Measurements from ENCODE around the gene PPM1A. TPM values are rescaled to one million over a fixed set of nuclear protein-coding genes. Genes with fewer than 3 reads are reported as not detected.

Gene PPM1A
- total RNA-seq, 1 experiment from 2014 or later = 28.1 TPM

DNA sequence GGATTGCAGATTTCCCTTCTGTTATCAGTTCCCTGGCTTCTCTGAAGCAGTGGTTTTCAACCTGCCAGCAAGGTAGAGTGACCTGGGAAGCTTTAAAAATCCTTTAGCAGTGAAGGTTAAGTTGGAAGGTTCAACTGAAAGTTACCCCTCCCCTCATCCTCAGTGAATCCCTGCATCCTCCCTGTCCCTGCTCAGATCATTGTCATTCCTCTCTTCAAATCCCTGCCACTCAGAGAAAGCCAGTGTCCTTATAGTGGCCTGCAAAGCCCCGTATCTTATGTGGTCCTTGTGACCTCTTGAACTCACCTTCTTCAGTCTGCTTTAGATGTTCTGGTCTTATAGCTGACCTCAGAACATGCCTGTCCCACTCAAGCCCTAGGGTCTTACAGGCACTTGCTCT, 53.6 kb downstream of the PPM1A start:
- ChIA-PET CTCF (no interaction called here), POLR2A (interaction anchor here (0.6 kb wide), 1 partner anchor 134 kb away, joined by 11 read pairs; no protein-coding TSS in a partner anchor)
- intact Hi-C loops (cut with micrococcal nuclease; ENCODE audit: unreplicated experiment) (no loop called here), in situ Hi-C loops (cut with HindIII; ENCODE audit: low pct_unique_long_range_greater_than_20kb, low sequenced_read_pairs) (no loop called here)
- Histone ChIP-seq H3K27me3 (ENCODE audit: control insufficient read depth, insufficient read depth, low read length) (no peaks in the 10 kb centered on the region), H3K4me1 (ENCODE audit: control insufficient read depth, insufficient read depth, low read length) (no peaks in the 10 kb centered on the region), H3K4me3 (ENCODE audit: low read depth in 2 of 2, low read length in 2 of 2) (no peak overlapping the region), H3K9me3 (ENCODE audit: control insufficient read depth, insufficient read depth, low read depth, low read length) (no peaks in the 10 kb centered on the region), H3K36me3 (ENCODE audit: control insufficient read depth, insufficient read depth, low read length) (no peaks in the 10 kb centered on the region), H3K27ac (ENCODE audit: low read length) (no peak overlapping the region)
- no peak for ATAC-seq
- no peak for DNase-seq (ENCODE audit: low read depth, low spot score)
- no TSS peak for BruUV-seq (replicated peaks)
- no peak for TF ChIP-seq SIN3A (IDR thresholded peaks at IDR 0.05; ENCODE audit: borderline replicate concordance, insufficient read depth, low read depth, low read length)
- TF ChIP-seq POLR2AphosphoS5 (IDR thresholded peaks at IDR 0.05; ENCODE audit: low read depth, low read length) = no peak
- TF ChIP-seq, protein P1, sequence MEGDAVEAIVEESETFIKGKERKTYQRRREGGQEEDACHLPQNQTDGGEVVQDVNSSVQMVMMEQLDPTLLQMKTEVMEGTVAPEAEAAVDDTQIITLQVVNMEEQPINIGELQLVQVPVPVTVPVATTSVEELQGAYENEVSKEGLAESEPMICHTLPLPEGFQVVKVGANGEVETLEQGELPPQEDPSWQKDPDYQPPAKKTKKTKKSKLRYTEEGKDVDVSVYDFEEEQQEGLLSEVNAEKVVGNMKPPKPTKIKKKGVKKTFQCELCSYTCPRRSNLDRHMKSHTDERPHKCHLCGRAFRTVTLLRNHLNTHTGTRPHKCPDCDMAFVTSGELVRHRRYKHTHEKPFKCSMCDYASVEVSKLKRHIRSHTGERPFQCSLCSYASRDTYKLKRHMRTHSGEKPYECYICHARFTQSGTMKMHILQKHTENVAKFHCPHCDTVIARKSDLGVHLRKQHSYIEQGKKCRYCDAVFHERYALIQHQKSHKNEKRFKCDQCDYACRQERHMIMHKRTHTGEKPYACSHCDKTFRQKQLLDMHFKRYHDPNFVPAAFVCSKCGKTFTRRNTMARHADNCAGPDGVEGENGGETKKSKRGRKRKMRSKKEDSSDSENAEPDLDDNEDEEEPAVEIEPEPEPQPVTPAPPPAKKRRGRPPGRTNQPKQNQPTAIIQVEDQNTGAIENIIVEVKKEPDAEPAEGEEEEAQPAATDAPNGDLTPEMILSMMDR (IDR thresholded peaks at IDR 0.05) = no peak
- no peak for TF ChIP-seq TCF7L2 (IDR thresholded peaks at IDR 0.05; ENCODE audit: low read depth, low read length)
- TF ChIP-seq REST (IDR thresholded peaks at IDR 0.05; ENCODE audit: insufficient read depth in 1 of 2, low read depth in 2 of 2, low read length in 1 of 2) = no peak

- intact Hi-C loops (cut with micrococcal nuclease; ENCODE audit: unreplicated experiment) (no loop called here), in situ Hi-C loops (cut with HindIII; ENCODE audit: low pct_unique_long_range_greater_than_20kb, low sequenced_read_pairs) (no loop called here)
- ATAC-seq (no peak), DNase-seq (ENCODE audit: low read depth, low spot score) (no peak)
- no peak for TF ChIP-seq REST (IDR thresholded peaks at IDR 0.05; ENCODE audit: insufficient read depth in 1 of 2, low read depth in 2 of 2, low read length in 1 of 2)
- TF ChIP-seq POLR2AphosphoS5 (IDR thresholded peaks at IDR 0.05; ENCODE audit: low read depth, low read length) = no peak
- TF ChIP-seq, protein P1 (IDR thresholded peaks at IDR 0.05) = no peak
- no peak for TF ChIP-seq TCF7L2 (IDR thresholded peaks at IDR 0.05; ENCODE audit: low read depth, low read length)
- BruUV-seq (replicated peaks) = no TSS peak
- no peaks in the 10 kb centered on the region for H3K4me1 ChIP-seq (ENCODE audit: control insufficient read depth, insufficient read depth, low read length)
- ChIA-PET POLR2A (interaction anchor here (0.6 kb wide), 1 partner anchor 55 kb away, joined by 5 read pairs; the partner anchor contains the start of gene PPM1A), CTCF (no interaction called here)
- no peaks in the 10 kb centered on the region for H3K9me3 ChIP-seq (ENCODE audit: control insufficient read depth, insufficient read depth, low read depth, low read length)
- H3K27ac ChIP-seq (ENCODE audit: low read length) = no peak overlapping the region
- H3K27me3 ChIP-seq (ENCODE audit: control insufficient read depth, insufficient read depth, low read length) = no peaks in the 10 kb centered on the region
- H3K36me3 ChIP-seq (ENCODE audit: control insufficient read depth, insufficient read depth, low read length) = no peaks in the 10 kb centered on the region
- H3K4me3 ChIP-seq (ENCODE audit: low read depth in 2 of 2, low read length in 2 of 2) = no peak overlapping the region
Observed at GRCh38 chr14:60303745-60304144, 54.7 kb downstream of the PPM1A start.

Measured in Panc1 (cell line).